Measurements from ENCODE around the gene FOXP2. TPM values are rescaled to one million over a fixed set of nuclear protein-coding genes. Genes with fewer than 3 reads are reported as not detected.

Gene FOXP2
- total RNA-seq, 1 experiment from 2014 or later, result 0.17 TPM

- H3K36me3 Mint-ChIP-seq, result no peaks in the 10 kb centered on the region
- ATAC-seq (no peak; the same call in 1 of the 2 replicates), DNase-seq (ENCODE audit: low spot score) (no peak)
- H3K27me3 Mint-ChIP-seq (ENCODE audit: low read depth), result no peaks in the 10 kb centered on the region
- TF ChIP-seq E2F4 (CRISPR knock-in tag; IDR thresholded peaks at IDR 0.05; ENCODE audit: borderline replicate concordance, low read depth) (no peak), GABPB1 (CRISPR knock-in tag; IDR thresholded peaks at IDR 0.05) (no peak), ELF4 (CRISPR knock-in tag; IDR thresholded peaks at IDR 0.05; ENCODE audit: low read depth) (no peak), NR2C2 (CRISPR knock-in tag; IDR thresholded peaks at IDR 0.05) (no peak), JAZF1 (CRISPR knock-in tag; IDR thresholded peaks at IDR 0.05) (no peak), PRDM15 (CRISPR knock-in tag; IDR thresholded peaks at IDR 0.05) (no peak), ARID4B (CRISPR knock-in tag; IDR thresholded peaks at IDR 0.05; ENCODE audit: borderline replicate concordance) (no peak), ZNF219 (CRISPR knock-in tag; IDR thresholded peaks at IDR 0.05; ENCODE audit: borderline replicate concordance) (no peak), AR (CRISPR knock-in tag; IDR thresholded peaks at IDR 0.05) (no peak), IRF2 (CRISPR knock-in tag; IDR thresholded peaks at IDR 0.05; ENCODE audit: borderline replicate concordance, low read depth) (no peak), IRF1 (CRISPR knock-in tag; IDR thresholded peaks at IDR 0.05) (no peak), SOX15 (CRISPR knock-in tag; IDR thresholded peaks at IDR 0.05) (no peak), ATF3 (CRISPR knock-in tag; conservative IDR thresholded peaks at IDR 0.05) (no peak), GRHL2 (CRISPR knock-in tag; IDR thresholded peaks at IDR 0.05; ENCODE audit: insufficient replicate concordance, severe bottlenecking) (no peak), RORB (CRISPR knock-in tag; IDR thresholded peaks at IDR 0.05) (no peak), ZNF317 (CRISPR knock-in tag; IDR thresholded peaks at IDR 0.05; ENCODE audit: borderline replicate concordance, low read depth) (no peak), ZNF423 (CRISPR knock-in tag; IDR thresholded peaks at IDR 0.05) (no peak), E2F5 (CRISPR knock-in tag; IDR thresholded peaks at IDR 0.05) (no peak), EMX1 (CRISPR knock-in tag; IDR thresholded peaks at IDR 0.05) (no peak)
- POLR2A ChIA-PET, result interaction anchor here (0.5 kb wide), 1 partner anchor 278 kb away, joined by 3 read pairs; no protein-coding TSS in a partner anchor
- peaks cover 7% of the 10 kb centered on the region for H3K4me1 Mint-ChIP-seq
- H3K27ac Mint-ChIP-seq, result no peak overlapping the region
- H3K4me3 Mint-ChIP-seq, result no peak overlapping the region
- H3K9me3 Mint-ChIP-seq, result no peaks in the 10 kb centered on the region
- CTCF ChIA-PET, result interaction anchor here (0.9 to 2.2 kb wide), 4 partner anchors 9 to 332 kb away, joined by 4 to 16 read pairs (median 8); no protein-coding TSS in a partner anchor
Measured at GRCh38 chr7:114413761-114414155, 857 bp upstream of the FOXP2 start.

Measured in WTC11 (cell line).